ENCODE data around the gene SIK3. TPM values are rescaled to one million over a fixed set of nuclear protein-coding genes. Genes with fewer than 3 reads are reported as not detected.

SIK3 gene
- total RNA-seq, 1 experiment from 2014 or later: 31.4 TPM

- Mint-ChIP-seq H3K4me3 (no peak overlapping the region), H3K27me3 (ENCODE audit: low read depth) (no peaks in the 10 kb centered on the region; the same call in 1 of the 2 replicates), H3K4me1 (0 out of 4 replicates have a peak, but pooled peaks cover 0 to 3% of the 10 kb centered on the region in 2 experiments), H3K36me3 (ENCODE audit: insufficient read depth in 1 of 3, low read depth in 3 of 3) (no peaks in the 10 kb centered on the region), H3K27ac (no peak overlapping the region), H3K9me3 (no peaks in the 10 kb centered on the region)
- Histone ChIP-seq H3K9me3 (ENCODE audit: control insufficient read depth, low read depth, low read length) (no peaks in the 10 kb centered on the region), H3T11ph (ENCODE audit: low read length) (no peak overlapping the region), H3K27ac (ENCODE audit: insufficient read length, low read depth, low read length) (no peak overlapping the region), H3K56ac (ENCODE audit: insufficient read length, low read depth, low read length) (no peak overlapping the region), H3K4ac (ENCODE audit: low read depth, low read length) (no peak overlapping the region), H2BK15ac (ENCODE audit: low read depth, low read length) (no peak overlapping the region), H2AK5ac (ENCODE audit: insufficient read length, low read length) (no peak overlapping the region), H3K23ac (ENCODE audit: insufficient read length, low read depth, low read length) (no peak overlapping the region), H3K9ac (ENCODE audit: extremely low read depth, insufficient read length, low read length) (no peak overlapping the region), H4K91ac (ENCODE audit: insufficient read length, low read depth, low read length) (no peak overlapping the region), H2BK120ac (ENCODE audit: low read depth, low read length, poor library complexity, severe bottlenecking) (no peak overlapping the region), H3K27me3 (ENCODE audit: insufficient read depth, low read length) (no peaks in the 10 kb centered on the region), H3K4me2 (ENCODE audit: insufficient read depth, insufficient read length, low read length) (no peak overlapping the region), H4K8ac (replicated peaks; ENCODE audit: insufficient read length, low read depth, low read length) (no peak overlapping the region), H3K79me2 (ENCODE audit: insufficient read depth, low read length) (no peaks in the 10 kb centered on the region), H2BK5ac (ENCODE audit: insufficient read length, low read length) (no peak overlapping the region), H2AFZ (ENCODE audit: low read length) (no peak overlapping the region), H2BK20ac (ENCODE audit: low read depth, low read length, poor library complexity, severe bottlenecking) (no peak overlapping the region), H3K14ac (ENCODE audit: insufficient read depth, low read length) (no peak overlapping the region), H3K4me1 (ENCODE audit: insufficient read depth, low read length) (no peaks in the 10 kb centered on the region), H4K20me1 (ENCODE audit: control insufficient read depth, insufficient read depth, insufficient read length) (no peaks in the 10 kb centered on the region), H2BK12ac (ENCODE audit: insufficient read length, low read depth, low read length) (no peak overlapping the region), H3K23me2 (ENCODE audit: insufficient read length, low read depth, low read length, poor library complexity, severe bottlenecking) (no peaks in the 10 kb centered on the region), H3K18ac (ENCODE audit: insufficient read length, low read depth, low read length) (no peak overlapping the region), H4K5ac (ENCODE audit: insufficient read length, low read depth, low read length) (no peak overlapping the region), H3K79me1 (ENCODE audit: insufficient read depth, low read depth, low read length, poor library complexity, severe bottlenecking) (no peaks in the 10 kb centered on the region)
- no CpG with 5 or more reads among the region's 5 CpGs for WGBS (ENCODE audit: extremely low coverage, insufficient read length, low lambda C conversion rate)
- DNase-seq: no peak
- no peak for TF ChIP-seq CTCF (conservative IDR thresholded peaks at IDR 0.05)
These were observed 299.9 kb downstream of the SIK3 start for GRCh38 chr11:116798368-116798767.
